GM19099 (cell line): ENCODE data around the gene GTF3C4.

Experiments used
- POLR2A ChIP-seq: IDR thresholded peaks from 3 replicates; pipeline ENCODE4 v1.6.1; 2011; ENCODE audit warnings: low read depth; ENCODE audit not compliant: insufficient read length; ENCODE audit errors: extremely low read depth

The GTF3C4 gene

DNA sequence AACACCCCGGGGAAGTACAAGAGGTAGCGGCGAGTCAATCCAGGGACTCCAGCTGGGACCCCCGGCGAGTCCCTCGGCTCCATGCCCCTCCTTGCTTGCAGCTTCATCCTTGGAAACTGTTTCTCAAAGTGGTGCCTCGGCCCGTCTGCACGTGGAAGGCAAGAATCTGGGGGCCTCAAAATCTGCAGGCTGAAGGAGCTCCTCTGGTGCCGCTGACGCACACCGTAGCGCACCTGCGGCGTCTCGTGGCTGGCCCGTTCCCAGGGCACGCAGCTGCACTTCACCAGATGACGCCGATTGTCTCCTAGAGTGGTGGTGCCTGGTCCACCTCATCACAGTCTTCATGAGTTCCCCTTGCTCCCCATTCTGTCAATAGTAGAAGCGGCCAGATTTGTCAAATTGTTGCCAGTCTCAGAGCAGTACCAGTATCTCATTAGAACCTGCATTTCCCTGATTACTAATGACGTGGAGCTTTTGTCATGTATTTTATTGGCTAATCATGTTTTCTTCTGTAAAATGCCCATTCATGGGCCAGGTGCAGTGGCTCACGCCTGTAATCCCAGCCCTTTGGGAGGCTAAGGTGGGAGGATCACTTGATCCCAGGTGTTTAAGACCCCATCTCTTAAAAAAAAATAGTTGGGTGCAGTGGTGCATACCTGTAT is 38.6 kb downstream of the GTF3C4 start:
- no peak for TF ChIP-seq POLR2A

DNA sequence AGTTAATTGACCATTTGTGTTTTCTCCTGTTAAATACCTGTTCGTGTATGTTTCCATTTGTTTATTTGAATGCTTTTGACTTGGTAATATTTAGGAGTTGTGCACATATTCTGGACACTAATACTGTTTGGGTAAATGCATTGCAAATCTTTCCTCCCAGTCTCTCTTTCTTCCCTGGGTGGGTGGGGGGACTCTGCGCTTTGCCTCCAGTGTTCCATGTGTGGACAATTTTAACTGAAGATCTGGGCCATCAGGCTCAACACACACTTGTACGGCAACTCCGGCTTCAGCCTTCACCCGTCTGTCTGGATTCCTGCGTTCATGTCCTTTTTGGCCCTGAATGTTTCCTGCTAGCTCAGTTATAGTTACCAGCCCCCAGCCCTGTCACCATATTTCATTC is 40.1 kb downstream of the GTF3C4 start:
- TF ChIP-seq POLR2A = no peak

DNA sequence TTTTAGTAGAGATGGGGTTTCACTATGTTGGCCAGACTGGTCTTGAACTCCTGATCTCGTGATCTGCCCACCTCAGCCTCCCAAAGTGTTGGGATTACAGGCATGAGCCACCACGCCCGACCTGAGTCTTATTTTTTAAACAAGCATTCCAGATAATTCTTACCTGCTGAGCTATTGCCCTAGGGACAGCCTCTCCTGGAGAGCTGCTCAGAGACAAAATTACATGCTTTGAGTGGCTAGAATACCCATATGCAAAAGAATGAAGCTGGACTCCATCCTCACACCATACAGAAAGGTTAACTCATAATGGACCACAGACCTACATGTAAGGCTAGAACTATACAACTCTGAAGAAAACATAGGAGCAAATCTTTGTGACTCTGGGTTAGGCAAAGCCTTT is 41.6 kb downstream of the GTF3C4 start:
- TF ChIP-seq POLR2A = no peak

DNA sequence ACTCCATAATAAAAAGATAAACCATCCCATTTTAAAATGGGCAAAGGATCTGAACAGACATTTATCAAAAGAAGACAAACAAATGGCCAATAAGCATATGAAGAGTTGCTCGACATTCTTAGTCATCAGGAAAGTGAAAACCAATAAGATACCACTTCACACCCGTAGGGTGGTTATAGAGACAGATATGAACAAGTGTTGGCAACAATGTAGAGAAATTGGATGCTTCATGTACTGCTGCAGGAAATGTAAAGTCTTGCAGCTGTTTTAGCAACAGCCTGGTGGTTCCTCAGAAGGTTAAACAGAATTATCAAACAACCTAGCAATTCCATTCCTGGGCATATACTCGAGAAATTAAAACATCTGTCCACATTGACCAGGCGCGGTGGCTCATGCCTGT is 42.5 kb downstream of the GTF3C4 start:
- TF ChIP-seq POLR2A = no peak

DNA sequence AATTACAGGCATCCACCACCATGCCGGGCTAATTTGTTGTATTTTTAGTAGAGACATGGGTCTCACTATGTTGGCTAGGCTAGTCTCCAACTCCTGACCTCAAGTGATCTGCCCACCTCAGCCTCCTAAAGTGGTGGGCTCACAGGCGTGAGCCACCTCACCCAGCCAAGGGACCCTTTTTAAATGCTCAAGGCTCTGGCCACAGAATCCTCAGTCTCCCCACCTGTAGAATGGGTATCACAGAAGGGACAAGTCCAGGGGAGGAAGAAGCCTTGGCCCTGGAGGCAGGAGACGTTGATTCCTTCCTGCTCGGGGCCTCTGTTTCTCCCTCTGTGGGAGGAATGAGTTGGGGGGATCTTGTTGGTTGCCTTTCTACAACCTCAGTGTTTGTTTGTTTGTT is 45.7 kb downstream of the GTF3C4 start:
- TF ChIP-seq POLR2A = no peak

DNA sequence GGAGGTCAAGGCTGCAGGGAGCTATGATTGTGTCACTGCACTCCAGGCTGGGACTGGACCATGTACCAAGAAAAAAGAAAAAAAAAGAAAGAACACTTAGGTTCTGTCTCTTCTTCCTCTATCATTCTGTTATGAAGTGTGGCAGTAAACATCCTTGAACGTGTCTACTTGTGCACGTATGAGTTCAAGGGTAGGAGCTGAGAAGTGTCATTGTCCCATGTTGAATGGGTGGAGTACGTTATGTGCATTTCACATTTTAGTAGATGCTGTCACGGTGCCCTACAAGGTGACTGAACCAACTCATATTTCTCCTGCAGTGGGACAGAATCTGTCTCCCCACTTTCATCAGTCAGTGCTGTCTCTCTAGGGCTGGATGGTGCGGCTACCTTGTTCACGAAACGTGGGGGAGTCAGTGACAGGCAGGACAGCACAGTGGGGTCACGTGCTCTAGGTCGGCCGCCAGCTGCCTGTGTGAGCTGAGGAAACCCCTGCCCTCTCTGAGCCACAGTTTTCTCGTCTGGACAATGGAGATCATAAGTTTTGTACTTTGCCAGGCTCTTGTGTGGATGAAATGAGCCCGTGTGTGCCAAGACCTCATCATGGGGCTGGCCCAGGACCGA is 47.2 kb downstream of the GTF3C4 start:
- no peak for TF ChIP-seq POLR2A

DNA sequence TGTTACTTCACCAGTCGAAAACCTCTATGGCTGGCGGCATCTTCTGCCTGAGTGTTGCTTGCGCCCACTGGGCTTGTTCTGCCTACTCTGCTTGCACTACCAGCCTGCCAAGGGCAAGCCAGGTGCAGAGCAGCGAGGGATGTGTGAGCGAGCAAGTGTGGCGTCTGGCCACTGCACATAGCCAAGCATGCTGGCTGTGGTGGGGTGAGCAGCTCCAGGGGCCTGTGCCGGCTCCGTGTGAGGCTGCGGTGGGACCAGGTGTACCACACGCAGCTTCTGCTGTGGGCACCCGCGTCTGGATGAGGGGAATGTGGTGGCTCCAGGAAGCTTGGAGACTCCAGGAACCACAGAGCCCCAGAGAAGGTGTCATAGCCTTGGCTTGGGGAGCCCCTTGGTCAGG is 51.4 kb downstream of the GTF3C4 start:
- no peak for TF ChIP-seq POLR2A

DNA sequence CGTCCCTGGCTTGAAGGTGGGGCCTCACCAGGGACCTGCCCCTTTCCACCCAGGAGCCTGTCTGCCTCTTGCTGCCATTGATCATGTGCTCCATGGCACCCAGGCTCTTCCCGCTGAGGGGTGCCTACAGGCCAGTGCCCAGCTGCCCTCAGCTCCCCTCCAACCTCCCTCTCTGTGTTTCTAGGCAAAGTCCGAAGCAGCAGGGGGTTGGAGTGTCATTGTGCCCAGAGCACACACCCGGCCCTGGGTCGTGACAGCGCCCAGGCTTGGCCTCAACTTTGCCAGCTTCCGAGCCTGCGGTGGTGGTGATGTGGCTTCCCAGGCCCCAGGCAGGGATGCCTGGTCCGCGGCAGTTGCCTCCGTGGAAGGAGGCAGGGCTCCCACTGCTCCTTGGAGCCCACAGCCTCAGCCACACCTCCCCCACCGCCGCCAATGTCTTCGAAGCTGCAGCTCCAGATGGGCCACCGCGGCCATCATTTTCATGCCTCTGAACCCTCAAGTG is 52.4 kb downstream of the GTF3C4 start:
- TF ChIP-seq POLR2A = no peak

DNA sequence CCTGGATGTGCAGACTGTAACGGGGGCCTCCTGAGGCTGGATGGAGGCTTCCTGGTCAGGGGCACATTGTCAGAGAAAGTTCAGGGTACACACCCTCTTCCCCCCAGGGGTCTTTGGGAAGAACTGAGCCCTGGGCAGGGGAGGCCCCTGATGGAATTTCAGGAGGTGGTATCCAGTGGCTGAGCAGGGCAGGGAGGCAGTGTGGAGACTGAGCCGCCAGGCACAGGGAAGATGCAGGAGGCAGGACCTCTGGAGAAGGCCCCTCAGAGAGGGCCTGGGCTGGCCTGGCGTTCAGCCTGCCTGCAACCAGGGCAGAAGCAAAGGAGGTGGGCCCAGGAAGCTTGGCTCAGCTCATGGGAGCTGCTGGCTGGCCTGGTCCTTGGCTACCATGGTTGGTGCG is 53.5 kb downstream of the GTF3C4 start:
- no peak for TF ChIP-seq POLR2A

DNA sequence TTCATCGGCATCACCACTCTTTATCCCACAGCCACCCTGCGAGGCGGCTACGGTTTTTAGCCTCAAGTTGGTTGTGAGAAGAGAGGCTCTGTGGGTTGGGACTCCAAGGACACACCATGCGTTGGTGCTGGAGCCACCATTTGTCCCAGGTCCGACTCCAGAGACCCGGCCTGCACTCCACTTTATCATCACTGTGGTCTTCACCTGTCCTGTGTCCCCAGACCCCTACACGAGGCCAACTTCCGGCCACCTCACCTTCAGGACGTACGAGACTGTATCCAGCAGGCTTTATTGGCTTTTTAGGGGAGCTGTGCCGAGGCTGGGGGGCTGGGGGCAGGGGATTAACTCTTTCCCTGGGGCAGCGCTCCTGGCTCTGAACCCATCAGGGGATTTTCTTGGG is 55.0 kb downstream of the GTF3C4 start:
- no peak for TF ChIP-seq POLR2A

DNA sequence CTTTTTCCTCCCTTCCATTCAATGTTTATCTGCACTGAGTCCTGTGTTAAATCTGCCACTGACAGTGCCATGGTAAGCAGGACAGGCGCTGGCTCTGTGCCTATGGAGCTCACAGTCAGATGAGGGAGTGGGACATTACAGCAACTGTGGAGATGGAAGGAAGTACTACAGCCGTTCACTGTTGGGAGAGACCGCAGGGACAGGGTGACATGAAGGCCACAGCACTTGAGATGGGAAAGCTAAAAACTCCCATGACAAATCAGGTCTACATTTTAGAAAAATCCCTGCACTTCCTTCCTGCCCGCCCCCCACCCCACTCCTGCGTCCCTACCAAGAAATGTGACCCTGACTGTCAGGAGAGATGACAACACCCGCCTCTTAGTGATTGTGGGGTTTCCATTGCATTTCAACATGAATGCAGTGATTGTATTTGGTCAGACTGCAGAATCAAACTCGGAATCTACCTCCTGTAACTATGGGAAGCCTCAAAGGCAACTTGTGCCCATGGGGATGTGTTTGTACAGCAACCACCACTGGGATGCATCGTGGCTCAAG is 56.4 kb downstream of the GTF3C4 start:
- TF ChIP-seq POLR2A = no peak

DNA sequence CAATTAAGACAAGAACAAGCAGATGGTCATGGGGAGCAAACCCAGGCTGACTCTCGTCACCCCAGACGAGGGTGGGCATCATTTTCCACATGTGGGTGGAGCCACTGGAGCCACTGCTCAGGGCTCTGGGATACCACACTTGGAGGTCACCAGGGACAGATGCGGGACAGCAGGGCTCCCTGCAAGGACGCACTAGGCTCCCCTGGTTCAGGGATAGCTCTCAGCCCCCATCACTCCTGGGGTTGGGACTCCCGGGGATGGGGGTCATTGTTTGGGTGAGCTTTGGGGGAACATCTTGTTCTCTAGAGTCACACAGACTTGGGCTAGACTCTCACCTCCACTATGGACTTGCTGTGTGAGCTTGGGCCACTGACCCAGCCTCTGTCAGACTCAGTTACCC is 57.8 kb downstream of the GTF3C4 start:
- no peak for TF ChIP-seq POLR2A

DNA sequence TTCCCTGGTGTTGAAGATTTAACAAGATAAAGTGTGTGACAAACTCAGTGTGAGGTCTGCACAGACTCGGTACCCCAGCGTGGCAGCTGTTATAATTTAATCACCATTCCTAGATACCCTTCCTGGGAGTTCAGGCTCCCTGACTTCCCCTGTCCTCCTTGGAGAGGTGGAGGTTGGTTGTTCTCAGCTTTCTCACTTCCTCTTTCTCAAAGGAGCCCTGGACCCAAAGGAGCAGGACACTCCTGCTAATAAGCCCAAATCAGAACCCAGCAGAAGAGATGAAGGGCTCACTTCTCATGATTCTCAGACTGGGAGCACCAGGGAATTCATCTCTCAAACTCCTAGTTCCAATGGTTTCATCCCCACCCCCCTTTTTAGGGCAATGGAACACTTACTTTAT is 58.2 kb downstream of the GTF3C4 start:
- TF ChIP-seq POLR2A = no peak

DNA sequence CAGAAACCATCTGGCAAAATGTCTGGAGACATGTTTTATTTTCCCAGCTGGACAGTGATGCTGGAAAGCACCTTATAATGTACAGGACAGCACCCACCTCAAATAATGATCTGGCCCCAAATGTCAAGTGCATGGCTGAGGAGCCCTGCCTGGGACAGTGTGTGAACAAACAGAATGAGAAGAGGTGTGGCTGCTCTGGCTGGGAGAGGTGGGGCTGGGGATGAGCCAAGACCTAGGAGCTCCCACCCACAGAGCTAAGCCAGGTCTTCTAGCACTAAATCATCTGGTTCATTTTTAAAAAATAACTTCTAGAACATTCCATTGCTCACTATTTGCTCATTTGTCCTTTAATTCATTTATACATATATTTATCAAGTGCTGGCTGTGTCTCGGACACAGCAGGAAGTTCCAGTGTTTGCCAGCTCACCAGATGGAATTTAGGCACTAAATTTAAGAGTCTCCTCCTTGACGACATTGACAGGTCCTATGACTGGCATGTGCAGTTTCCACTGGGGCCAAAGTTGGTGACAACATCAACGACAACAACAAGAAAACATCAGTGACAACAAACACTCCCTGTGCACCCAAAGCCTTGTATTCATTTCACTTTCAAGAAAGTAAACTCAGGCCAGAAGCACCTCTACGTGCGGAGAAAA is 59.1 kb downstream of the GTF3C4 start:
- no peak for TF ChIP-seq POLR2A

DNA sequence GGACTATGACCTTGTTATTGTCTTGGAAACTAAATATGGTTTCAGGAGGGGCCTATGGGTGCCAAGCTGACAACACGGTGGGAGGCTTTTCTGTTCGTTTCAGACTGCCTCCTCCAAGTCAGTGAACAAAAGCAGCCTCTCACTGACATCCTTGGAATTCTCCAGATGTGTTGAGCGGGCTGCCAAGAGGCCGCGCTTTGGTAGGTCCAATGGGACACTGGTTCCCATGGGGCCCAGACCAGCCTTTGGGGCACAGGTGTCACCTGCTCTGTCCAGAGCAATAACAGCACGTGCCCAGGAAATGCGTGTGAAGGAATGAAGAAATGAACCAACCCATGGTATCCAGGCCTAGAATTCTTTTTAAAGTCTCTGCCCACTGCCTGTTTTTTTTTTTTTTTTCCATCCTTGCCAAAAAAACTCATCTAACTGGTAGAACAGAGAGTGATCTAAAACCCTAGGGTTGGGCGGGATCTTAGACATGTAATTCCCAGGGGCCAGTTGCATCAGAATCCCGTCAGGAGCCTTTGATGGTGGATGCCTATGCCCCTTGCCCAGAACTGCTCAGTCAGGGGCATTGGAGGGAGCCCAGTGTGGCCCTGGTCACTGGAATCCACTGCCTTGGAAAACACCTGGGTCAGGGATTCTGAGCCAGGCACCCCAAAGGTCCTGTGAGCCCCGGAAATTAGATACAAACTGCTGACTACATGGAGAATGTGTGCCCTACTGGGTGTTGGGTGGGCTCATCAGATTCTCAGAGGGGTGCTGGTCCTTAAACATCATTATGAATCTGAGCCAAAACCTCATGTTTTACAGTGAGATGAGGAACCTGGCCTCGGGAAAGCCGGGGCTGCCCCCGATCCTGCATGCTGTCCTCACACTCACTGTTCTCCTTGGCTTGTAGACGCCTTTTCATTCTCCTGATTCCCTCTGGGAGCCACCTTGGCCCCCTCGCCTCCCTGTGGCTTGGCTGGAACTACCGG is 60.1 kb downstream of the GTF3C4 start:
- no peak for TF ChIP-seq POLR2A
